ENCODE measurements around the gene ALG12.

The ALG12 gene

GRCh38 chr22:49884503-49885260 lies 33.6 kb downstream of the ALG12 start:
- no peak for TF ChIP-seq CTCF (conservative IDR thresholded peaks at IDR 0.05; ENCODE audit: low read depth, low read length)
- H3K4me3 ChIP-seq (ENCODE audit: low read length) = no peak overlapping the region
- DNase-seq (ENCODE audit: low read depth) = no peak

GRCh38 chr22:49884075-49884474 lies 34.2 kb downstream of the ALG12 start:
- no peak for TF ChIP-seq CTCF (conservative IDR thresholded peaks at IDR 0.05; ENCODE audit: low read depth, low read length)
- H3K4me3 ChIP-seq (ENCODE audit: low read length) = no peak overlapping the region
- no peak for DNase-seq (ENCODE audit: low read depth)

- peak; percentile 4 for DNase-seq (ENCODE audit: low read depth)
- no peak for TF ChIP-seq CTCF (conservative IDR thresholded peaks at IDR 0.05; ENCODE audit: low read depth, low read length)
- no peak overlapping the region for H3K4me3 ChIP-seq (ENCODE audit: low read length)
Measured at GRCh38 chr22:49883294-49883640, 35.0 kb downstream of the ALG12 start.

- no peak overlapping the region for H3K4me3 ChIP-seq (ENCODE audit: low read length)
- TF ChIP-seq CTCF (conservative IDR thresholded peaks at IDR 0.05; ENCODE audit: low read depth, low read length) = no peak
- no peak for DNase-seq (ENCODE audit: low read depth)
Measured at GRCh38 chr22:49882519-49883293, 35.5 kb downstream of the ALG12 start.

- H3K4me3 ChIP-seq (ENCODE audit: low read length) = no peak overlapping the region
- DNase-seq (ENCODE audit: low read depth) = no peak
- no peak for TF ChIP-seq CTCF (conservative IDR thresholded peaks at IDR 0.05; ENCODE audit: low read depth, low read length)
Measured at GRCh38 chr22:49881856-49882255, 36.4 kb downstream of the ALG12 start.

- no peak overlapping the region for H3K4me3 ChIP-seq (ENCODE audit: low read length)
- TF ChIP-seq CTCF (conservative IDR thresholded peaks at IDR 0.05; ENCODE audit: low read depth, low read length) = no peak
- no peak for DNase-seq (ENCODE audit: low read depth)
Measured at GRCh38 chr22:49880281-49880680, 38.0 kb downstream of the ALG12 start.

- no peak for DNase-seq (ENCODE audit: low read depth)
- no peak for TF ChIP-seq CTCF (conservative IDR thresholded peaks at IDR 0.05; ENCODE audit: low read depth, low read length)
- H3K4me3 ChIP-seq (ENCODE audit: low read length) = no peak overlapping the region
Measured at GRCh38 chr22:49879871-49880270, 38.4 kb downstream of the ALG12 start.
